Erythroblast (primary cell): ENCODE data around the gene IER5L.

ENCODE experiments used
- GATA1 ChIP-seq: IDR thresholded peaks from 2 replicates; pipeline ENCODE4 v1.6.1; 2011; ENCODE audit warnings: low read depth, mild to moderate bottlenecking, control low read depth, low read length, moderate library complexity
- POLR2A ChIP-seq: IDR thresholded peaks from 2 replicates; pipeline ENCODE4 v1.6.1; 2011; ENCODE audit warnings: mild to moderate bottlenecking, low read length

DNA sequence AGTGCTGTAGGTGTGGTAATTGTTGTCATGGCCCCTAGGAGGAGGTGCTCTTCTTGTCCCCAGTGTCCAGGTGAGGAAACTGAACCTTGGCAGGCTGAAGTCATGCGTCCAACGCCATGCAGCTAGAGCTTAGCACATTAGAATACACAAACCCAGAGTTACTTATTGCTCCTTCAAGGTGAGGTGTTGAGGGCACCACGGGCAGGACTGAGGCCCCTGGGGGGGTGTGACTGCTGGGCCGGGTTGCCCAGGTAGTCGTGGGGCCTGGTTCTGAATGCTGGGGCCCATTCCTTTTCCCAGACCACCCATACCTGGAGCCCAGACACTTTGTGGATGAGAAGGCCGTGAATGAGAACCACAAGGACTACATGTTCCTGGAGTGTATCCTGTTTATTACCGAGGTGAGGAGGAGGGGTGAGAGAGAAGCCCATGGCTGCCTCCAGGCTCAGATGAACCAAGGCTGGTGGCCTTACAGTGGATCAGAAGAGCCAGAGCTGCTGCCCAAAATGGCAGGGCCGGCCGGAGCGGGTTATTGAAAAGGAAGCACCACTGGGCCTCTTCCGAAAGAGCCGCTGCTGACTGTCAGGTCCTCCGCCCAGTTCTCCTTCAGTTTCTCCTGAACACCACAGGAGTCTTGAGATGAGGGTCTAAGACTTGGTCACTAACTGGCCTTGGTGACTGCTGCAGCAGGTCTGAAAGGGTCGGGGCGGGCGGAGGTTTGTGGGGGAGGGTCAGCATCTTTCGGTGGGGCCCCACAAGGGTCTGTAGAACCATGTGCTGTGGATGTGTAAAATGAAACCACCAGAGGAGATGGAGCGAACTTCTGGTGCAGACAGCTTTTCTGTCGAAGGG, 40.5 kb downstream of the IER5L start:
- TF ChIP-seq POLR2A (no peak), GATA1 (no peak)
